Rectal smooth muscle tissue (tissue), 1 donor: ENCODE data around the gene UBASH3B.
A peak's percentile ranks its signal among the peaks of the same experiment; 100 is the strongest.

ENCODE experiments used
- H3K27ac ChIP-seq: one replicate; pipeline ENCODE4 v1.7.0; 2013; ENCODE audit warnings: low read depth, low read length, inconsistent platforms
- H3K27me3 ChIP-seq: one replicate; pipeline ENCODE4 v1.7.0; 2013; ENCODE audit warnings: low read length; ENCODE audit not compliant: control insufficient read depth, insufficient read depth
- H3K36me3 ChIP-seq: one replicate; pipeline ENCODE4 v1.7.0; 2013; ENCODE audit warnings: low read length; ENCODE audit not compliant: control insufficient read depth, insufficient read depth
- H3K4me1 ChIP-seq: one replicate; pipeline ENCODE4 v1.7.0; 2013; ENCODE audit warnings: low read length; ENCODE audit not compliant: control insufficient read depth, insufficient read depth
- H3K4me3 ChIP-seq: one replicate; pipeline ENCODE4 v1.7.0; 2013; ENCODE audit warnings: low read length
- H3K9ac ChIP-seq: one replicate; pipeline ENCODE4 v1.7.0; 2013; ENCODE audit warnings: low read length

The UBASH3B gene

GRCh38 chr11:122746611-122747244 is 91.2 kb downstream of the UBASH3B start:
- H3K36me3 ChIP-seq = no peaks in the 10 kb centered on the region
- no peak overlapping the region for H3K27ac ChIP-seq
- no peaks in the 10 kb centered on the region for H3K4me1 ChIP-seq
- H3K4me3 ChIP-seq = no peak overlapping the region
- no peaks in the 10 kb centered on the region for H3K27me3 ChIP-seq
- H3K9ac ChIP-seq = no peak overlapping the region

- H3K4me3 ChIP-seq = no peak overlapping the region
- no peaks in the 10 kb centered on the region for H3K27me3 ChIP-seq
- no peak overlapping the region for H3K27ac ChIP-seq
- H3K36me3 ChIP-seq = no peaks in the 10 kb centered on the region
- no peaks in the 10 kb centered on the region for H3K4me1 ChIP-seq
- no peak overlapping the region for H3K9ac ChIP-seq
Observed at GRCh38 chr11:122747351-122747781, 91.8 kb downstream of the UBASH3B start.

- Histone ChIP-seq H3K27me3 (no peaks in the 10 kb centered on the region), H3K4me3 (no peak overlapping the region), H3K4me1 (no peaks in the 10 kb centered on the region), H3K9ac (no peak overlapping the region), H3K27ac (peak overlapping the region; percentile 17), H3K36me3 (no peaks in the 10 kb centered on the region)
Observed at GRCh38 chr11:122749005-122749687, 93.6 kb downstream of the UBASH3B start.

GRCh38 chr11:122750049-122750448 is 94.5 kb downstream of the UBASH3B start:
- Histone ChIP-seq H3K9ac (no peak overlapping the region), H3K4me3 (no peak overlapping the region), H3K4me1 (no peaks in the 10 kb centered on the region), H3K27ac (no peak overlapping the region), H3K36me3 (no peaks in the 10 kb centered on the region), H3K27me3 (no peaks in the 10 kb centered on the region)

DNA sequence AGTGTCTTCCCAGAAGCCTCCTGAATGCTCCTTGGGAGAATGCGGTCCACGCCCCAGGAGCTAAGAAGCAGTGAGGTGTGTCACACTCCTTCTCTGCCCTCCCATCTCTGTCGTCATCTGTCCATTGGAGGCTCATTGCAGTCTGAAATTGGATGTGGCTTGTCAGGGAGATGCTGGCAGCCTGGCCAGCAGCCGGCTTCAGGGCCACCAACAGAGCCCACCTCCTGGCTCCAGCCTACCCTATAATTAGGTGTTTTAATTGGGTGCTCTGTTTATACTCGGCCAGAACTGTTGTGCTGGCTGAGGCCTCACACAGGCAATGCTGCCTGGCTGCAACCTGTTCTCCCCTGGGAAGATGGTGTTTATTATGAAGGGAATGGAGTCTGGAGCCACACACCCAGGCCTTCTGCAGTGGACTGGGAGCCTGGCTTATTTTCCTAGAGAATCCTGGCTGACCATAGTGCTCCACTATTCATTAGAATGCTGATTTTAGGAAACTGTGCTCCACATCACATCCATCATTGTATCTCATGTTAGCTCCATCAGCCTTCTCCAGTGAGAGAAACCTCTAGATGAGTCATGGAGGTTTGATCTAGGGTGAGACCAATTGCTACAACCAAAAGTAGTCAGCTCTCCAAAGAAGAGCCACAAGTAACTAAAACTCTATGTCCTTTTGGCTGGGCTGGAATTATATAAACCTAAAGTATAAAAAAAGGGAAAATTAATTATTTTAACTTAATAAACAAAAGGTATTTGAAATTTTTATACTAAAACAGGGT is 96.0 kb downstream of the UBASH3B start:
- no peaks in the 10 kb centered on the region for H3K4me1 ChIP-seq
- no peaks in the 10 kb centered on the region for H3K27me3 ChIP-seq
- no peak overlapping the region for H3K27ac ChIP-seq
- no peak overlapping the region for H3K9ac ChIP-seq
- no peak overlapping the region for H3K4me3 ChIP-seq
- H3K36me3 ChIP-seq = no peaks in the 10 kb centered on the region

GRCh38 chr11:122754028-122754427 is 98.5 kb downstream of the UBASH3B start:
- Histone ChIP-seq H3K36me3 (no peaks in the 10 kb centered on the region), H3K27me3 (no peaks in the 10 kb centered on the region), H3K4me1 (no peaks in the 10 kb centered on the region), H3K4me3 (no peak overlapping the region), H3K9ac (no peak overlapping the region), H3K27ac (no peak overlapping the region)

DNA sequence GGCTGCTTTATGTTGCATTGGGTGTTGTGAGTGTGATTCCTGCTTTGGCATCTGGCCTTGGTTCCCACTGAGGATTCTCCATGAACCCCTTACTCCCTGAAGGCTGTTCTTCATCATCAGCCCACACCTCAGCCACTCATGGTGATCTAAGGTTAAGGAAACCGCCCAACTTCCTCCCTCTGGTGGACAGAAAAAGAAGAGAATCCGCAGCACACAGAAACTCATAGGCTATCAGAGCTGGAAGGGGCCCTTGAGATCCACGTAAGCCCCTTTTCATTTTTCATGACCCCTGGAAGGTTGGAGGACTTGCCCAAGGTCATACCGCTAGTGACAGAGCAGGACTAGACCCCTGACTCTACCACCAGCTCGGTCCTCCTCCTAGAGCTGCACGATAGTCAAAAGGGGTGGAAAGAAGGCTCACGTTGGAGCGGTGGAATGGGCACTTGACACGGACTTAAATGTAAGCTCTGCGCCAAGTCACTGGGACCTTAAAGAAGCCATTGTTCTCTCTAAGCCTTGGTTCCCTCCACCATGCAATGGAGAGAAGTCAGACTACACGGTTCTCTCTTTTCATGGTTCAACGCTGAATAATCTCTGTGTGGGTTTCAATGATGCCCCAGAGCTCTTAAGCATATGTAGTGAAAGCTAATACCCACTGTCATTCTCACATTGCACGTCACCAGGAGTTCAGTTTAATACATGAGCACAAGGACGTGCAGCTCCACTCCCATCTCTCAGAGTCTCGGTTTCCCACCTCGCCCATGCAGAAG is 99.2 kb downstream of the UBASH3B start:
- no peak overlapping the region for H3K27ac ChIP-seq
- no peak overlapping the region for H3K9ac ChIP-seq
- H3K4me3 ChIP-seq = no peak overlapping the region
- no peaks in the 10 kb centered on the region for H3K36me3 ChIP-seq
- H3K27me3 ChIP-seq = no peaks in the 10 kb centered on the region
- H3K4me1 ChIP-seq = no peaks in the 10 kb centered on the region

- Histone ChIP-seq H3K4me3 (no peak overlapping the region), H3K36me3 (no peaks in the 10 kb centered on the region), H3K4me1 (no peaks in the 10 kb centered on the region), H3K27me3 (no peaks in the 10 kb centered on the region), H3K27ac (no peak overlapping the region), H3K9ac (no peak overlapping the region)
Observed at GRCh38 chr11:122755409-122755808, 99.9 kb downstream of the UBASH3B start.

- Histone ChIP-seq H3K27me3 (no peaks in the 10 kb centered on the region), H3K9ac (no peak overlapping the region), H3K4me1 (no peaks in the 10 kb centered on the region), H3K4me3 (no peak overlapping the region), H3K36me3 (no peaks in the 10 kb centered on the region), H3K27ac (no peak overlapping the region)
Observed at GRCh38 chr11:122755941-122756340, 100.4 kb downstream of the UBASH3B start.

- no peaks in the 10 kb centered on the region for H3K36me3 ChIP-seq
- no peak overlapping the region for H3K4me3 ChIP-seq
- H3K9ac ChIP-seq = no peak overlapping the region
- no peak overlapping the region for H3K27ac ChIP-seq
- H3K27me3 ChIP-seq = no peaks in the 10 kb centered on the region
- H3K4me1 ChIP-seq = no peaks in the 10 kb centered on the region
Observed at GRCh38 chr11:122756417-122756816, 100.9 kb downstream of the UBASH3B start.

DNA sequence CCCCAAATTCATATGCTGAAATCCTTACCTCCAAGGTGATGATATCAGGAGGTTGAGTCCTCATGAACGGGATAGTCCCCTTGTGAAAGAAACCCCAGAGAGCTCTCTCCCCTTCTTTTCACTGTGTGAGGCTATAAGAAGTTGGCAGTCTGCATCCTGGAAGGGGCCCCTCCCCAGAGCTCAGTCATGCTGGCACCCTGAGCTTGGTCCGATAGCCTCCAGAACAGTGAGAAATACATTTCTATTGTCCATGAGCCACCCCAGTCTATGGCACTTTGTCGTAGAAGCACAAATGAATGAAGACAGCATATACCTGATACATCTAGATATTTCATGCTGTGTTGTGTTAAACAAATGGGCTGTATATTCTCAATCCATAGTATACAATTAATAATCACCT is 101.7 kb downstream of the UBASH3B start:
- Histone ChIP-seq H3K9ac (no peak overlapping the region), H3K27ac (no peak overlapping the region), H3K36me3 (no peaks in the 10 kb centered on the region), H3K4me3 (no peak overlapping the region), H3K27me3 (no peaks in the 10 kb centered on the region), H3K4me1 (no peaks in the 10 kb centered on the region)

GRCh38 chr11:122758339-122758738 is 102.8 kb downstream of the UBASH3B start:
- no peak overlapping the region for H3K4me3 ChIP-seq
- H3K9ac ChIP-seq = no peak overlapping the region
- H3K27ac ChIP-seq = no peak overlapping the region
- no peaks in the 10 kb centered on the region for H3K36me3 ChIP-seq
- no peaks in the 10 kb centered on the region for H3K4me1 ChIP-seq
- no peaks in the 10 kb centered on the region for H3K27me3 ChIP-seq
